HuH-7.5 (cell line): ENCODE data around the gene CABYR.

Experiments
- DNase-seq: peaks from one replicate; pipeline ENCODE4 v3.0.0; 2011; ENCODE audit warnings: low spot score

The CABYR gene

DNA sequence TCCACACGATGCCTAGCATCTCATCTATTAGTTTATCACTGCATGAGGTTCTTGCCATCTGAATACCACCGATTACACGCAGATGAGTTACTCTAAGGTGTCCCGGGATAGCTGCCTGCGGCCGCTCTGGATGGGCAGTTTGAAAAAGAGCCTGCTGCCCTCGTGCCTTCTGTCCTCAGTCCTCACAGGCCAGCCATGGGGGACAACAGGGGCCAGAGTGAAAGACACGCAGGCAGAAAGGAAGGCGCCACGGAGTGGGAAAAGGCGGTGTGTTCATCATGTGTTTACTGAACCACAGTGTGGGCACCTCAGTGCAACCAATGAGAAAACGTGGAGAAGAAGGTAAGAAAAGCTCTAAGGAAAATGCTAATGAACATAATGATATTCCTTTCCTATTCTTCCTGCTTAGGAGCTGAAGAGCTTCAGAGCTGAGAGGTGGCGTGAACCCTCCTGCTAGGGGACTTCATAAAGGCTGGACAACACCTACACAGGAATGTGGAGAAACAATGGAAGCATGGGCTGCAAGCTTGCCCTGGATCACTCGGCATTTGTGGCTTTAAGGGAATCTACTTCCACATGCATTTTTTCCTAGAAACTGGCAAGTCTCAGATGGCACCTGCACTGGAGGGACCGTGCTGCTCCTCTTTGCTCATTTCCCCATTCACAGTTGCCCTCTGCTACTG, 50.9 kb downstream of the CABYR start:
- no peak for DNase-seq

DNA sequence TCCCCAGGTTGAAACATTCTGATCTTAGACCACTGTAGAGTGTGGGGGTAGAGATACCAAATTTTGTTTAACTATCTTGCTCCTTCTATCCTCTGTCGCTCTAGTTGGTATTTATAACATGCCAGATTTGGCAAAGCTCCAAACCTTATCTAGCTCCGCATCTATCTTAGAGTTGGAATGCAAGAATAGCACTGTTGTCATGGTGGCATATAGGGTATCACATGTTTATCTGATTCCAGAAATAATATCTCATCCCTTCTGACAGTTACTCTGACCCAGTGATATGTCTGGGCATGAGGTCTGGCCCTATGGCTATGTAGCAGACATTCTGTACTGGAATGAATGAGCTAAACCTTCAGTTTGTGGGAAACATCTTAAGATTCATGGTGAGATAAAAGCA, 51.7 kb downstream of the CABYR start:
- no peak for DNase-seq

DNA sequence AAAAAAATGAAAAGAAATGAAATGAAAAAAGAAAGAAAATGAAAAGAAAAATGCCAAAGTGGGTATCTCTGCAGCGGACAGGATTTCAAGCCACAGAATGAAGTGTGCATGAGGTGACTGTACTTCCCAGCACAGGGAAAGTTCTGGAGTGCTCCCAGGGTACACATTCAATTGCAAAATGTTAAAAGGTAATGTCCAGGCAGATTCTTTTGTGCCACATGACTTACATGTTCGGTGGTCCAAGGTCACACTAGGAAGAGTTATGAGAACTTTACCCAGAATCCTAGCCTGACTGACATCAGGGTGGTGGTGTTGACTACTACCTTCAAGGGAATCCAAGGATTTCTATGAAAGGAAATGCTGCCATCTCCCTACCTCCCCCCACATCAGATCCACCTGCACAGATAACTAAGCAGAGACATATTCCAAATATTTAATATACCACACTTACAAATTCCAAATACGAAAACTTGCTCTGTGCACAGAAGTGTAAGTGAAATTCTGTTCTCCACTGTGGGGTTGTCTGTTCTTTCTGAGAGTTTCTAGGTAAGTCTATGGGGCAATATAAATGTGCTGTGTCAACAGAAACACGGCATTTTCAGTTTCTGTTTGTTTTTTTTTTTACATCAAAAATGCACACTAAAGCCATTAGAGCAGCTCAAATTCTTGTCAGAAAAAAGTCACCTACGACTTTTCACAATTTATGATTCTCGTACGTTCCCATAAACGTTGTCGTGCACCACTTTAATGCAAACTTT, 56.6 kb downstream of the CABYR start:
- DNase-seq, result no peak

DNA sequence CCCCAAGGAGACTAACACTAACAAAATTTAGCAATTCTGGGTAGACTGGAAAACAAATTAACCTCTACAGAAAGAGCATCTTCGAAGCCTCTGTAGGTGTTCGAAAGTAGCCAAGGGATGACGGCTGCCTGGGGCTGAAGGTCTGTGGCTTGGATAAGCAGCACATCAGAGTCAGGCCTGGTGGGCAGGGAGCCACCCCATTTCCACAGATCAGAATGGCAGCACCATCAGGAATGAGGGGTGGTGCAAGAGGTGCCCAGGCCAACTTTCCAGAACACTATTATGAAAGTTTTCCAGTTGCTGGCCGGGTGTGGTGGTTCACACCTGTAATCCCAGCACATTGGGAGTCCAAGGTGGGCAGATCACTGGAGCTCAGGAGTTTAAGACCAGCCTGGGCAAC, 57.9 kb downstream of the CABYR start:
- DNase-seq, result no peak

DNA sequence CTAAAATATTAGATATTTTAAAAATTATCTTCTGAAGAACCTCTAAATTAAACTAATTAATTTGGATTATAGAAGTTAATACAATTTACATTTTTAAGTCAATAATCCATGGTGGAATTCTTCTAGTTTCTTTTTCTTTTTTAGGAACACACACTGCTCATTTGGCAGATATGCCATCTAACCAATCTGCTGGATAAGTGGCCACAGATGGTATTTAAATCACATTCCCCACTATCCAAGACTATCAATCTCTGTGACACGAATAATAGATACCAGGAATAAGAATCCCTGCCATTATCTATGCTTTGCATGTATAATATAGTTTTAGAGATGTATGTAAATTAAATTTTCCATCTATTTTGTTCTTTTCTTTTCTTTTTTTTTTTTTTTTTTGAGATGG, 58.5 kb downstream of the CABYR start:
- no peak for DNase-seq

DNA sequence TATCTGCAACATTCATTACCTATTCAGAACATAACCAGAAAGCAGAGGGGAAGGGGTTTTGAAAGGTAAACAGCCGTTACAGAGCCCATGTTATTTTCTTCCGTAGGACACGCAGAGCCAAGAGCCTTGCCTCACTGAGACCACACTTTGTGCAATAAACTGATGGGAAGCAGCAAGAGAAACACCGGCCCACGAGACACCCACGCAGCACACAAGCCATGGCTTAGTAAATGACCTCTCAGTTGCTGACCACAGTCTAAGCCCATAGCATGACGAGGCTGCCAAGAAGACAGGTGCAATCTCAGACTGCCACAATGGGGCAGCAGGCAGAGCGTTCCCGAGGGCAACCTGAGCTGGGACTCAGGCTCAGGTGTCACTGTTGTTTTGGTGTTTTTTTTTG, 59.6 kb downstream of the CABYR start:
- no peak for DNase-seq

DNA sequence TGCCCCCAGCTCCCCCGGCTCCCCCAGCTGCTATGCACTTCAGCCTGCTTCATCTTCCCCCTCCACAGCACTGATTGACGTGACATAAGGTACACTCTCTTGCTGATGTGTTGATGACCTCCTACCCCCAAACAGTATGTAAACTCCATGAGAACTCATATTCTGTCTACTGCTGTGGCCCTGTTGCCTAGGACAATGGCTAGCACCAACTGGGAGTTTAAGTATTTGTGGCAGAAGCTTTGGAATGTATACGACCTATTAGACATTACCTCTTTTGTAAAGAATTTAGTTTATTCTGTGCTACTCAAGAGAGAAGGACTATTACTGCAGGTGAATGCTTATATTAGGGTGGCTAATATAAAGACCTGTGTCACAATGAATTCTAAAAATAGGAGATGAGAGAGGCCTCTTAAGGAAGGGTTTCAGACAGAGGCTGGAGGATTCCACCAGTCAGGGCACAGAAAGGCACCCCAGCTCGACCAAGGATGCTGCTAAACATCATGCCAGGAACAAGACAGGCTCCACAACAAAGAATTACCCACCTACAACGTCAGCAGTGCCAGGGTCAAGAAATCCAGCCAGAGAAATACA, 60.6 kb downstream of the CABYR start:
- DNase-seq, result no peak

DNA sequence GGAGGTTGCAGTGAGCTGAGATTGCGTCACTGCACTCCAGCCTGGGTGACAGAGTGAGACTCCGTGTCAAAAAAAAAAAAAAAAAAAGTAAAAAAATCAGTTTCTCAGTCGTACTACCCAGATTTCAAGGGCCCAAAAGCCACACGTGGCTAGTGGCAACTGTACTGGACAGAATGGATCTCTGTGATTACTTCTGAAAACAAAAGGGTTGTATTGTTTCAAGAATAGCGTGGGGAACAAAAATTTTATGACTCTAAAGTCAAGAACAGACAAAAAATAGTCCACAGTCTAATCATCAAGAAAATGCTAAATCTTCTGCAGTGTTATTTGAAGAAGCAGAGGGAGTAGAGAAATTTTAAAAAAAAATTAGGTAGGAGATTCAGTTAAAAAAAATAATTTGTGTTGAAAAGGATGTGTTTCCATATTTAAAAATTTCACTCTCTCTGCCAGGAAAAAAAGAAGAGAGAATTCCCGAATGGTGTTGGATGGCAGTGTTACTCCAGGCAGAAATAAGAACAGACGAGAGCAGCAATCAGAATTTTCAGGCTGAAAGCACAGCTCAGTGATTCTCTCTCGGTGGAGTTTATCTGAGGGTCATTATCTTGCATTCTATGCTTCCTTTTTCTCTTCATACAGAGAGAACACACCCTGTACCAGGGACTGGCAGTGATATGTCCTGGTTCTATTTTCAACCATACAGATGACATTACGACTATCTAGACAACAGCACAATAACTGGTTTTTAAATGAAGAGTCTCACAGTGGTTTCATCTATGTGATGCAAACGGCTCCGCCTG, 61.8 kb downstream of the CABYR start:
- DNase-seq, result no peak

DNA sequence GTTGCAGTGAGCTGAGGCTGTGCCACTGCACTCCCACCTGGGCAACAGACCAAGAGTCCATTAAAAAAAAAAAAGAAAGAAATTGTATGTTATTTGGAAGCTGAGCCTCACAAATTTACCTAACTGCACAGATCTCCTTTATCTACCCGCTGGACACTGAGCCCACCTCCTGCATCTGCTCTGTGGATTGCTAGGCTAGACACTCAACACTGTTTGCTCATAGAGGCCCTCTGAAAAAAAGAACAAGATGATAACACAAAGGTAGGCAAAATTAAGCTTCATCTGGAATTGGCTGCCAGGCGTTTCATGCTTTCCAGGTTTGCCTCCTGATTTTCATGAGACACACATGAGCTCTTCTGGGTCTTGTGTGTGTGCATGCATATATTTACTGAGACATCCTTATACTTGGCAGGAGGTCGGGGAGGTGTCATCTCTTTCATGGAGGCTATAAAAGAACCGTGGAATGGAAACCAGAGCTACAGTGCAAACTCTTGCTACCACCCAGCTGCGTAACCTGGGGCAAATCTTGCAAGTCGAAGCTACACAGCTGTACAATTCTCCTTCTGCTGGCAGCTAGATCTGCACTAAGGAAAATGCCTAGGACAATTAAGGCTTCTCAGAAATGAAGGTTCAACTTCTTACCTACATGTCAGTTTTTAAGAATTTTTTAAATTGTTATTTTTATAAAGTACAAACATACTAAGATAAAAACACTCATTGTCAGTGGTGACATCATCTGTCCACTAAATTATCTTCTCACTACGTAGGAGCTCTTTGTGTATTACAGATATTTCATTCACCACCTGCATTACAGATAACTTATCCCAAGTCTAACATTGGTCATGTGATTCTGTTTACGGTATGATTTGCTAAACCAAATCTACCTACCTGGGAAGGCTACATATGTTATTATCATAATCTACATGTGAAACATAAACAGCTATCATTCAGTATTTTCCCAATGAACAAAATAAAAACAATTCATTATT, 63.1 kb downstream of the CABYR start:
- no peak for DNase-seq

DNA sequence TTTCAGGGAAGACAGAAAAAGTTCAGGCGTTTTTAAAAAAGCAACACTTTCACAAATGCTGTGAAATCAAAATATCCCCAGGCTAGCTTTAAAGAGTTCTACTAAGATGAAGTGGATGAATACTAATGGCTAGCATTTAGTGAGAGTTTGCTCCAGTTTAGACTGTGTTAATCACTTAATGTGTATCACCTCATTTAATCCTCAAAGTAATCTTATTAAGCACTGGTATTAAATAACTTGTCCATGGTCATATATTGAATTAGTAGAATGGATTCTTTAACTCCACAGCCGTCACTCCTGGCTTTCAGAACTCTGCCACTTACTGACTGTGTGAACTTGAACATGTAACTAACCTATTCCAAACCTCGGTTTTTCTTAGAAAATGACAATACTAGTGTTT, 66.0 kb downstream of the CABYR start:
- no peak for DNase-seq

DNA sequence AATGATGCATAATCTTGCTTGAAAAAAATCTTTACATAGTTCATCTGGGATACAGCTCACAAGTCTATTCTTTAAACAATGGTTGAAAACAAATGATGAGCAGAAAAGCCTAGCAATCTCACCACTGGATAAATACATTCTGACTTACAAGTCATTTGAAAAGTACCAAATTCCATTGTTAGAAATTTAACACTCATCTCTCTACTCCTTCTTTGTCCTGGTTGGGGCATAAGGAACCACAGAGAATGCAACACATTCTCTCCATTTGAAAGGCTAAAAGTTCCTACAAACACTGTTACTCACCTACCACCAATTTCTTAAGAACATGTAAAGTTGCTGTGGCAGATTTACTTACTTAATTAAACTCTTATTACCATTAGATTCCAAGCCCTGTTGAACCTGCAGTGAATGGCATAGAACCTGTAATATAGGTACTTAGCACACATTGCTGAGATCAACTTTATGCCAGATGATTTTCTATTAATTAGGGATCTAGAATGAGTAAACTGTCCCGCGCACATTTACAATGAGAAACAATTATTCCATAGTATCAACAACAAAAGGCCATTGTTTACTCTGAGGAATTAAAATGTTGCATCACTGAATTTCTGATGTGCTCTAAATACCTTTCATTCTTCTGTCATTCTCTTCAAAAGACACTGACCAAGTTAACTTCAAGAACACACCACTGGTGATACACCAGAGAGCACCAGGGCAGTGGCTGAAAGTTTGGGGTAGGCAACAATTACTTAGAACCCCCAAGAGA, 69.6 kb downstream of the CABYR start:
- no peak for DNase-seq

DNA sequence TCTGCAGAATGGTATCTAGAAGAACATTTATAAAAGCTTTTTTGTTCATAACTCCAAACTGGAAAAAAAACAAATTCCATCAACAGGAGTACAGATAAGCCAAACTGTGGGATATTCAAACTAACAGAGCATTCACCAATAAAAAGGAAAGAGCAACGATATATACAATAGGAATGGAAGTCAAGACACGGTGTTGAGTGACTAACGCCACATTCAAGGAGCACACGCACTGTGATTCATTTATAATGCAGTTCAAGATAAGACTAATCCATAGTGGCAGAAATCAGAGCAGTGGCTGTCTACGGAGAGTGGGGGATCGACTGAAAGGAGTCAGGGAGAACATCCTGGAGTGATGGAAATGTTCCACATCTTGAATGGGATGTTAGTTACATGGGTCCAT, 70.7 kb downstream of the CABYR start:
- no peak for DNase-seq
